ENCODE measurements around the gene CSMD2. TPM values are rescaled to one million over a fixed set of nuclear protein-coding genes. Genes with fewer than 3 reads are reported as not detected.

Gene CSMD2
- total RNA-seq, 2 donors from 2014 or later = 0.62 to 2.8 TPM

DNA sequence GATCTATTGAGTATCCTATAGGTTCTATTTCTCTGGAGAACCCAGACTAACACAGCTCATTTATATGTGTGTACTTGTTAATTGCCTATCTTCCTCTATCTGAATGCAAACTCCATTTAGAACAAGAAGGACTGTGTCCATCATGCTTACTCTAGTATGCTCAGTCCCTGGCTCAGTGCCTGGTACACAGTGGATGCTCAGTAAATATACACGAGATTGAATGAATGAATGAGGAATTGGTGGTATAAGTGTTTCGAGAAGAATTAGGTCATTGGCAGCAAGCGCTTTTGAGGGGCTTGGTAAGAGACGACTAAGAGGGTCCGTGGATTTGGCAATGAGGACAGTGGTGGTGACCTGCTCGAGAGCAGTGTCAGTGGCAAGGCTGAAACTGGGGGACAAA lies 112.5 kb downstream of the CSMD2 start:
- H3K27ac Mint-ChIP-seq = no peak overlapping the region
- WGBS, 2 experiments (ENCODE audit: insufficient coverage in 1 of 2, insufficient read length in 1 of 2) = 94 to 96% methylated on average over 5 to 6 of the region's 6 CpGs
- H3K4me3 Mint-ChIP-seq = no peak overlapping the region
- Histone ChIP-seq H3K27ac (ENCODE audit: low read depth, low read length) (no peak overlapping the region), H3K36me3 (ENCODE audit: control insufficient read depth, insufficient read depth, low read length) (no peaks in the 10 kb centered on the region), H3K4me1 (ENCODE audit: control insufficient read depth, insufficient read depth, low read length) (no peaks in the 10 kb centered on the region), H3K27me3 (ENCODE audit: control insufficient read depth, insufficient read depth, low read length, poor library complexity, severe bottlenecking) (peaks cover 5% of the 10 kb centered on the region), H3K9ac (ENCODE audit: extremely low read depth, low read length, poor library complexity, severe bottlenecking) (no peak overlapping the region), H3K9me3 (ENCODE audit: control insufficient read depth, low read length) (peaks cover 13% of the 10 kb centered on the region), H3K4me3 (ENCODE audit: low read length) (no peak overlapping the region)
- H3K9me3 Mint-ChIP-seq = peaks cover 6% of the 10 kb centered on the region
- H3K36me3 Mint-ChIP-seq (ENCODE audit: low read depth) = peaks cover 2% of the 10 kb centered on the region
- DNase-seq = no peak
- peaks cover 3% of the 10 kb centered on the region for H3K27me3 Mint-ChIP-seq (ENCODE audit: insufficient read depth)
- peaks cover 19% of the 10 kb centered on the region for H3K4me1 Mint-ChIP-seq
- TF ChIP-seq, protein P1, sequence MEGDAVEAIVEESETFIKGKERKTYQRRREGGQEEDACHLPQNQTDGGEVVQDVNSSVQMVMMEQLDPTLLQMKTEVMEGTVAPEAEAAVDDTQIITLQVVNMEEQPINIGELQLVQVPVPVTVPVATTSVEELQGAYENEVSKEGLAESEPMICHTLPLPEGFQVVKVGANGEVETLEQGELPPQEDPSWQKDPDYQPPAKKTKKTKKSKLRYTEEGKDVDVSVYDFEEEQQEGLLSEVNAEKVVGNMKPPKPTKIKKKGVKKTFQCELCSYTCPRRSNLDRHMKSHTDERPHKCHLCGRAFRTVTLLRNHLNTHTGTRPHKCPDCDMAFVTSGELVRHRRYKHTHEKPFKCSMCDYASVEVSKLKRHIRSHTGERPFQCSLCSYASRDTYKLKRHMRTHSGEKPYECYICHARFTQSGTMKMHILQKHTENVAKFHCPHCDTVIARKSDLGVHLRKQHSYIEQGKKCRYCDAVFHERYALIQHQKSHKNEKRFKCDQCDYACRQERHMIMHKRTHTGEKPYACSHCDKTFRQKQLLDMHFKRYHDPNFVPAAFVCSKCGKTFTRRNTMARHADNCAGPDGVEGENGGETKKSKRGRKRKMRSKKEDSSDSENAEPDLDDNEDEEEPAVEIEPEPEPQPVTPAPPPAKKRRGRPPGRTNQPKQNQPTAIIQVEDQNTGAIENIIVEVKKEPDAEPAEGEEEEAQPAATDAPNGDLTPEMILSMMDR (conservative IDR thresholded peaks at IDR 0.05) = no peak

DNA sequence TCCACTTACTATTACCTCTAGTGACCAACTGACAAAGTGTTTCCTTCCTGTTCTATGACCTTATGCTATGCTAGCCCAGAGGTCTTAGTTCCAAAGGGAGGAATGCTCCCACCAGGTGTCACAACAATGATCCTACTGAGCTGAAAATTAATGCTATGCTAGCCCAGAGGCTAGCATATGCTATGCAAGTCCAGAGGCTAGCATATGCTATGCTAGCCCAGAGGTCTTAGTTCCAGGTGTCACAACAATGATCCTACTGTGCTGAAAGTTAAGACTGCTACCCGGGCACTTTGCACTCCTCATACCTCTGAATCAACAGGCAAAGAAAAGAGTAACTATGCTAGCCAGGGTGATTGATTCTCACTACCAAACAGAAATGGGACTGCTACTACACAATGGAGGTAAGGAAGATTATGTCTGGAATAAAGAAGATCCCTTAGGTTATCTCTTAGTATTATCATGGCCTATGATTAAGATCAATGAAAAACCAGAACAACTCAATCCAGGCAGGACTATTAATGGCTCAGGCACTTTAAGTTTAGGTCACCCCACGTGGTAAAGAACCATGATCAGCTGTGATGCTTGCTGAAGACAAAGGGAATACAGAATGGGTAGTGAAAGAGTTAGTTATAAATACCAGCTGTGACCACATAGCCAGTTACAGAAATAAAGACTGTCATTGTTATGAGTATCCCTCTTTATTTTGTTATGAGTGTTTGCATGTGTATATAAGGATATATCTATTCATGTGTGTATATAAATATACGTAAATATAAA lies 114.1 kb downstream of the CSMD2 start:
- peaks cover 3% of the 10 kb centered on the region for H3K27me3 Mint-ChIP-seq (ENCODE audit: insufficient read depth)
- no peak for DNase-seq
- H3K27ac ChIP-seq (ENCODE audit: low read depth, low read length) = no peak overlapping the region
- peaks cover 13% of the 10 kb centered on the region for H3K9me3 ChIP-seq (ENCODE audit: control insufficient read depth, low read length)
- WGBS, 2 experiments (ENCODE audit: insufficient coverage in 1 of 2, insufficient read length in 1 of 2) = 77 to 91% methylated on average over 2 of the region's 3 CpGs
- TF ChIP-seq, protein P1 (conservative IDR thresholded peaks at IDR 0.05) = no peak
- H3K36me3 Mint-ChIP-seq (ENCODE audit: low read depth) = peaks cover 2% of the 10 kb centered on the region
- no peak overlapping the region for H3K27ac Mint-ChIP-seq
- no peak overlapping the region for H3K4me3 ChIP-seq (ENCODE audit: low read length)
- no peaks in the 10 kb centered on the region for H3K4me1 ChIP-seq (ENCODE audit: control insufficient read depth, insufficient read depth, low read length)
- no peaks in the 10 kb centered on the region for H3K36me3 ChIP-seq (ENCODE audit: control insufficient read depth, insufficient read depth, low read length)
- peaks cover 6% of the 10 kb centered on the region for H3K9me3 Mint-ChIP-seq
- H3K27me3 ChIP-seq (ENCODE audit: control insufficient read depth, insufficient read depth, low read length, poor library complexity, severe bottlenecking) = peaks cover 5% of the 10 kb centered on the region
- H3K9ac ChIP-seq (ENCODE audit: extremely low read depth, low read length, poor library complexity, severe bottlenecking) = no peak overlapping the region
- H3K4me1 Mint-ChIP-seq = peaks cover 11% of the 10 kb centered on the region
- H3K4me3 Mint-ChIP-seq = no peak overlapping the region

DNA sequence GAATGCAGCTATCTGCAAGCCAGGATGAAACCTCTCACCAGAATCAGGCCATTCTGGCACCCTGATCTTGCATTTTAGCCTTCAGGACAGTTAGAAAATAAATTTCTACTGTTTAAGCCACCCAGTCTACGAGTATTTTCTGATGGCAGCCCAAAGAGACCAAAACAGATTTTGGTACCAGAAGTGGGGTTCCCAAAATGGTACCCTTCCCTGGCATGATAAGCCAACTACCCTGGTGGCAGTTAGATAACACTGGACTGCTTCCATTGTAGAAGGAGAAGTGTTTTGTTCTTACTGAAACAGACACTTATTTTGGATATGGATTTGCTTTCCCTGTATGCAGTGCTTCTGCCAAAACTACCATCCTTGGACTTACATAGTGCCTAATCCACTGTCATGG lies 115.0 kb downstream of the CSMD2 start:
- TF ChIP-seq, protein P1 (conservative IDR thresholded peaks at IDR 0.05) = no peak
- Histone ChIP-seq H3K36me3 (ENCODE audit: control insufficient read depth, insufficient read depth, low read length) (no peaks in the 10 kb centered on the region), H3K27me3 (ENCODE audit: control insufficient read depth, insufficient read depth, low read length, poor library complexity, severe bottlenecking) (peaks cover 5% of the 10 kb centered on the region), H3K9me3 (ENCODE audit: control insufficient read depth, low read length) (peaks cover 13% of the 10 kb centered on the region), H3K27ac (ENCODE audit: low read depth, low read length) (no peak overlapping the region), H3K4me3 (ENCODE audit: low read length) (no peak overlapping the region), H3K9ac (ENCODE audit: extremely low read depth, low read length, poor library complexity, severe bottlenecking) (no peak overlapping the region), H3K4me1 (ENCODE audit: control insufficient read depth, insufficient read depth, low read length) (no peaks in the 10 kb centered on the region)
- 85 to 100% methylated on average over 1 of the region's 1 CpG for WGBS, 2 experiments (ENCODE audit: insufficient coverage in 1 of 2, insufficient read length in 1 of 2)
- peaks cover 8% of the 10 kb centered on the region for H3K4me1 Mint-ChIP-seq
- peaks cover 3% of the 10 kb centered on the region for H3K27me3 Mint-ChIP-seq (ENCODE audit: insufficient read depth)
- DNase-seq = no peak
- H3K4me3 Mint-ChIP-seq = no peak overlapping the region
- H3K36me3 Mint-ChIP-seq (ENCODE audit: low read depth) = peaks cover 2% of the 10 kb centered on the region
- H3K9me3 Mint-ChIP-seq = peaks cover 6% of the 10 kb centered on the region
- no peak overlapping the region for H3K27ac Mint-ChIP-seq
